HEK293 (cell line): ENCODE measurements around the gene TMEM45A.
A peak's percentile ranks its signal among the peaks of the same experiment; 100 is the strongest.
"Not testable (repeated sequence)": the region's sequence is repeated elsewhere in the genome, so short reads cannot be mapped to it uniquely, and the experiment has no call there.

Experiments
- CTCF ChIA-PET: fragments of 350-600 bp; formaldehyde crosslinking; extraction: SDS; loops from one replicate; lab custom pipeline; 2021; ENCODE audit warnings: antibody characterized with exemption; lab: Yijun Ruan, JAX
- POLR2A ChIA-PET: fragments of 300-600 bp; formaldehyde crosslinking; extraction: SDS; loops from one replicate; lab custom pipeline; 2020; ENCODE audit warnings: antibody characterized with exemption, inconsistent platforms; lab: Yijun Ruan, JAX
- H3K27ac ChIP-seq: fragments of 200-500 bp; sonication (Bioruptor generic); 2 replicates; pipeline ENCODE4 v1.5.1; 2014; ENCODE audit warnings: low read depth, low read length, control low read depth, inconsistent platforms; ENCODE audit errors: extremely low read depth
- H3K36me3 ChIP-seq, 2 experiments: fragments of 200-500 bp in 1 of 2; sonication (Bioruptor generic) in 1 of 2; 1 replicate in 1 of 2; 2 replicates in 1 of 2; pipeline ENCODE4 v1.5.1; 2014 to 2017; ENCODE audit warnings: inconsistent platforms in 2 of 2, low read length in 2 of 2; ENCODE audit not compliant: control insufficient read depth in 2 of 2, insufficient read depth in 1 of 2
- H3K4me1 ChIP-seq: fragments of 200-500 bp; sonication (Bioruptor generic); 2 replicates; pipeline ENCODE4 v1.5.1; 2014; ENCODE audit warnings: mild to moderate bottlenecking, low read length, inconsistent platforms; ENCODE audit not compliant: control insufficient read depth, insufficient read depth
- H3K4me3 ChIP-seq: 2 replicates; pipeline ENCODE4 v1.5.1; 2011; ENCODE audit warnings: low read depth, mild to moderate bottlenecking, control low read depth, low read length, moderate library complexity
- H3K9me3 ChIP-seq: fragments of 200-500 bp; sonication (Bioruptor generic); 2 replicates; pipeline ENCODE4 v1.5.1; 2014; ENCODE audit warnings: low read depth, low read length, inconsistent platforms; ENCODE audit not compliant: control insufficient read depth, insufficient read depth
- KLF16 ChIP-seq: fragments of 450-650 bp; formaldehyde crosslinking; IDR thresholded peaks from 2 replicates; pipeline ENCODE4 v1.5.1; 2017; ENCODE audit warnings: missing biosample characterization, missing genetic modification characterization
- ZBTB7A ChIP-seq: fragments of 450-650 bp; formaldehyde crosslinking; IDR thresholded peaks from 2 replicates; pipeline ENCODE4 v1.5.1; 2016; ENCODE audit warnings: low read depth, missing biosample characterization, missing genetic modification characterization
- ZNF146 ChIP-seq: fragments of 450-650 bp; formaldehyde crosslinking; IDR thresholded peaks from 2 replicates; pipeline ENCODE4 v1.5.1; 2016; ENCODE audit warnings: missing biosample characterization, missing genetic modification characterization
- ZNF175 ChIP-seq: fragments of 450-650 bp; formaldehyde crosslinking; IDR thresholded peaks from 2 replicates; pipeline ENCODE4 v1.5.1; 2016; ENCODE audit warnings: missing biosample characterization, missing genetic modification characterization
- ZNF211 ChIP-seq: fragments of 450-650 bp; formaldehyde crosslinking; IDR thresholded peaks from 2 replicates; pipeline ENCODE4 v1.5.1; 2016; ENCODE audit warnings: low read depth, missing biosample characterization, missing genetic modification characterization
- ZNF426 ChIP-seq: fragments of 450-650 bp; formaldehyde crosslinking; IDR thresholded peaks from 2 replicates; pipeline ENCODE4 v1.5.1; 2017; ENCODE audit warnings: missing biosample characterization, missing genetic modification characterization, mild to moderate bottlenecking, inconsistent platforms, moderate library complexity
- ZNF473 ChIP-seq: fragments of 450-650 bp; formaldehyde crosslinking; IDR thresholded peaks from 2 replicates; pipeline ENCODE4 v1.5.1; 2017; ENCODE audit warnings: missing biosample characterization, missing genetic modification characterization
- ZNF529 ChIP-seq: fragments of 450-650 bp; formaldehyde crosslinking; IDR thresholded peaks from 2 replicates; pipeline ENCODE4 v1.5.1; 2017; ENCODE audit warnings: missing genetic modification characterization, missing biosample characterization; ENCODE audit not compliant: insufficient replicate concordance
- ZNF600 ChIP-seq: fragments of 450-650 bp; formaldehyde crosslinking; IDR thresholded peaks from 2 replicates; pipeline ENCODE4 v1.5.1; 2016; ENCODE audit warnings: missing biosample characterization, missing genetic modification characterization
- ZNF624 ChIP-seq: fragments of 450-650 bp; formaldehyde crosslinking; IDR thresholded peaks from 2 replicates; pipeline ENCODE4 v1.5.1; 2017; ENCODE audit warnings: missing biosample characterization, missing genetic modification characterization
- ZNF654 ChIP-seq: fragments of 450-650 bp; formaldehyde crosslinking; IDR thresholded peaks from 2 replicates; pipeline ENCODE4 v1.5.1; 2016; ENCODE audit warnings: low read depth, missing biosample characterization, missing genetic modification characterization
- ZNF660 ChIP-seq: fragments of 450-650 bp; IDR thresholded peaks from 2 replicates; pipeline ENCODE4 v1.5.1; 2018; ENCODE audit warnings: missing biosample characterization, mild to moderate bottlenecking, missing genetic modification characterization
- ZNF76 ChIP-seq: fragments of 450-650 bp; formaldehyde crosslinking; IDR thresholded peaks from 2 replicates; pipeline ENCODE4; 2016; ENCODE audit warnings: low read depth, missing biosample characterization, missing genetic modification characterization, borderline replicate concordance
- ZSCAN23 ChIP-seq: fragments of 450-650 bp; formaldehyde crosslinking; IDR thresholded peaks from 2 replicates; pipeline ENCODE4 v1.5.1; 2016; ENCODE audit warnings: missing biosample characterization, missing genetic modification characterization
- TF ChIP-seq, protein P1 (sequence below): fragments of 450-650 bp; formaldehyde crosslinking; IDR thresholded peaks from 2 replicates; pipeline ENCODE4 v1.5.1; 2017; ENCODE audit warnings: missing biosample characterization, missing genetic modification characterization
- TF ChIP-seq, protein P2 (sequence below): fragments of 450-650 bp; formaldehyde crosslinking; IDR thresholded peaks from 2 replicates; pipeline ENCODE4 v1.5.1; 2016; ENCODE audit warnings: missing biosample characterization, missing genetic modification characterization
- TF ChIP-seq, protein P3 (sequence below): fragments of 450-650 bp; formaldehyde crosslinking; IDR thresholded peaks from 2 replicates; pipeline ENCODE4 v1.5.1; 2016; ENCODE audit warnings: missing biosample characterization, missing genetic modification characterization

The TMEM45A gene

DNA sequence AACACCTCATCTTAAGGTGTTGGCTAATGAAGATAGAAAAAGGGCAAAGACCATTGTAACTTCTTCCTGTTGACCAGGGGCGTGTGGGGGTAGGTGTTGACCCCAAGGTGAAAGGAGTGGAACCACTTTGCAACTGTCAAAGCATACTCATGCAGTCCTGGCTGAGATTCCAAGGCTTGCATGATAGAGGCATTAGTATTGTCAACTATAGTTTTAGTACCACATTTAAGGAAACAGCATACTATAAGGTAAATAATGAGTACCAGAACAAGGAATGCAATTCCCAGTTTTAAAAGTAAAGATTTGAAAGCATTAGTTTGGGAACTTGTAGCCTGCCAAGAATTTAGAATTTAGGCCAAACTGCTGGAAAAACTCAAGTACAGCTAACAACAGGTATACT lies 89.2 kb downstream of the TMEM45A start:
- Histone ChIP-seq H3K4me1 (no peaks in the 10 kb centered on the region), H3K9me3 (no peaks in the 10 kb centered on the region), H3K4me3 (no peak overlapping the region)
- ChIA-PET POLR2A (no interaction called here), CTCF (interaction anchor here (0.7 to 2.5 kb wide), 2 partner anchors 8 to 119 kb away, joined by 3 to 15 read pairs; no protein-coding TSS in a partner anchor)
- TF ChIP-seq ZNF211 (tag by site-specific recombination), result no peak
- TF ChIP-seq ZNF529 (tag by site-specific recombination), result no peak
- TF ChIP-seq, all 188 proteins: peak for 0
- Histone ChIP-seq H3K27ac (no peak overlapping the region), H3K36me3 (no peaks in the 10 kb centered on the region)

DNA sequence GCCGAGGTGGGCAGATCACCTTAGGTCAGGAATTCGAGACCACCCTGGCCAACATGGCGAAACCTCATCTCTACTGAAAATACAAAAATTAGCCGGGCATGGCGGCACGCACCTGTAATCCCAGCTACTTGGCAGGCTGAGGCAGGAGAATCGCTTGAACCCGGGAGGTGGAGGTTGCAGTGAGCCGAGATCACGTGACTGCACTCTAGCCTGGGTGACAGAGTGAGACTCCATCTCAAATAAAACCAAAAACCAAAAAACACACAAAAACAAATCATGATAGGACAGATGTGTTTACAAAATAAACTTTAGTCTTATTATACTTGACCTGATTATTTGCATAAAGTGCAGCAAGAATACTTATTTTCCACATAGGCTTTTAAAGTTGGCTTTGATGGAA lies 89.7 kb downstream of the TMEM45A start:
- CTCF ChIA-PET, result interaction anchor here (0.7 kb wide), 1 partner anchor 119 kb away, joined by 3 read pairs; no protein-coding TSS in a partner anchor
- POLR2A ChIA-PET, H3K4me3 ChIP-seq, H3K27ac ChIP-seq, H3K4me1 ChIP-seq, H3K36me3 ChIP-seq, H3K9me3 ChIP-seq: not testable (repeated sequence)

DNA sequence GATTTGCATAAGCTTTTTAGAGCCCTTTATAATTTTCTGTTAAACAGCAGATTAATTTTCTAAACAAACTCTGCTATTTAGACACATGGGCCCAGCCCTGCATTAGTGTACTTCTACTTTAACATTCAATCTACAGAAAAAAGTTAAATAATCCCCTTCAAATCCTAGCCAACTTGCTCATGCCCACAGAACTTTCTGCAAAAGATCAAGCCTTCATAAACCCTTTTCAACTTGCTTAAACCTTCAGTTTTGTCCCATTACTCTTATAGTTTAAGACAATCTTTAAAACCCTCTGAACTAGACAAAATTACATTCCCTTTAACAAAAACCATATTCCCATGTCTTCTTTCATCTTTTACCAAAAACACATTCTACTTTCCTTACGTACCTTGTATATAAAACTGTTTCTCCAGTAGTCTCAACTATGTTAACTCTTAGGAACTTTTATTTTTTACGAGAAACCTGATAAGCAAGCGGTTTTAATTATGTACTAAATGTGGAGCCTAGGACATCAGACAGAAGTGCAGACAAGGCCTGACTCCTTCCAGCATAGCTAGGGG lies 91.8 kb downstream of the TMEM45A start:
- TF ChIP-seq KLF16 (tag by site-specific recombination), result no peak
- TF ChIP-seq, protein P1, sequence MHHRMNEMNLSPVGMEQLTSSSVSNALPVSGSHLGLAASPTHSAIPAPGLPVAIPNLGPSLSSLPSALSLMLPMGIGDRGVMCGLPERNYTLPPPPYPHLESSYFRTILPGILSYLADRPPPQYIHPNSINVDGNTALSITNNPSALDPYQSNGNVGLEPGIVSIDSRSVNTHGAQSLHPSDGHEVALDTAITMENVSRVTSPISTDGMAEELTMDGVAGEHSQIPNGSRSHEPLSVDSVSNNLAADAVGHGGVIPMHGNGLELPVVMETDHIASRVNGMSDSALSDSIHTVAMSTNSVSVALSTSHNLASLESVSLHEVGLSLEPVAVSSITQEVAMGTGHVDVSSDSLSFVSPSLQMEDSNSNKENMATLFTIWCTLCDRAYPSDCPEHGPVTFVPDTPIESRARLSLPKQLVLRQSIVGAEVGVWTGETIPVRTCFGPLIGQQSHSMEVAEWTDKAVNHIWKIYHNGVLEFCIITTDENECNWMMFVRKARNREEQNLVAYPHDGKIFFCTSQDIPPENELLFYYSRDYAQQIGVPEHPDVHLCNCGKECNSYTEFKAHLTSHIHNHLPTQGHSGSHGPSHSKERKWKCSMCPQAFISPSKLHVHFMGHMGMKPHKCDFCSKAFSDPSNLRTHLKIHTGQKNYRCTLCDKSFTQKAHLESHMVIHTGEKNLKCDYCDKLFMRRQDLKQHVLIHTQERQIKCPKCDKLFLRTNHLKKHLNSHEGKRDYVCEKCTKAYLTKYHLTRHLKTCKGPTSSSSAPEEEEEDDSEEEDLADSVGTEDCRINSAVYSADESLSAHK, result 0 out of 2 replicates have a peak, but pooled peaks have one; percentile 14
- H3K27ac ChIP-seq, result no peak overlapping the region
- no peaks in the 10 kb centered on the region for H3K4me1 ChIP-seq
- H3K4me3 ChIP-seq, result no peak overlapping the region
- ChIA-PET CTCF (interaction anchor here (0.8 kb wide), 1 partner anchor 64 kb away, joined by 6 read pairs; no protein-coding TSS in a partner anchor), POLR2A (interaction anchor here (0.5 kb wide), 1 partner anchor 91 kb away, joined by 4 read pairs; no protein-coding TSS in a partner anchor)
- H3K9me3 ChIP-seq, result no peaks in the 10 kb centered on the region
- no peaks in the 10 kb centered on the region for H3K36me3 ChIP-seq

DNA sequence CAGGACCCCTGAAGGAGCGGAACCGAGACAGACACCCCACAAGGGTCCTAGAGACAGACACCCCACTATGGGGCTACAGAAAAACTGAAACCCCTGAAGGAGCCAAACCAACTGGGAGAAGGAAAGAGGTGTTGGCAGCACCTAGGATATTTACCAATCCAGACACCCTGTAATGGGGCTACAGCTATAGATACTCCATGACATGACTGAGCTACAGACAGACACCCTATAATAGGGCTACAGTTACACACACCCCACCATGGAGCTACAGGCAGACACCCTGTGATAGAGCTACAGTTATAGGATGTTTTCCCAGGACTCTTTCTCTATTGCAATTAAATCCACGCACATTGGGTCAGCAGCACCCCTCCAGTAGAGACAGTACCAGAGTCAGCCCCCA lies 94.4 kb downstream of the TMEM45A start:
- ChIA-PET CTCF (interaction anchor here (1.2 kb wide), 1 partner anchor 124 kb away, joined by 3 read pairs; no protein-coding TSS in a partner anchor), POLR2A (no interaction called here)
- Histone ChIP-seq H3K9me3 (no peaks in the 10 kb centered on the region), H3K27ac (no peak overlapping the region), H3K4me3 (no peak overlapping the region), H3K4me1 (no peaks in the 10 kb centered on the region), H3K36me3 (no peaks in the 10 kb centered on the region)
- TF ChIP-seq ZNF473 (tag by site-specific recombination) (no peak), ZNF146 (tag by site-specific recombination) (no peak), ZNF660 (tag by site-specific recombination) (no peak)

DNA sequence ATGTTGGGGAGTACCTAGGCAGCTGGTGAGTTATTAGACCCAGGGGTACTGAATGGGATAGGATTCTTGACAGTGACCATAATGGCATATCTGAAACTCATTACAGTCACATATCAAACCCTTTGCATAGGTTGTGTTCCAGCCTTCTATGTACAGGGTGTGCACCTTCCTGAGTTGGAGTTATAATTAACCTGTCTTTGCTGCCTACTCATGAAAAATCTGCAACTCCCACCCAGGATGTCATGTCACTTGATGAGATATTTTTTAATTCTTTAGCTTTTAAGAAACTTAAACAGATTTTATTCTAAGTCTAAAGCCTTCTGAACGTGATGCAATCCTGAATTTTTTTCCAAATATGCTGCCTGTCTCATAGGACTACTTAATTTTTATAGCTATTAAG lies 95.8 kb downstream of the TMEM45A start:
- TF ChIP-seq ZNF76 (tag by site-specific recombination) (no peak), KLF16 (tag by site-specific recombination) (no peak), ZNF175 (tag by site-specific recombination) (no peak), ZNF211 (tag by site-specific recombination) (no peak), ZNF600 (no peak), ZNF426 (no peak), ZBTB7A (no peak), ZNF654 (tag by site-specific recombination) (no peak), ZSCAN23 (tag by site-specific recombination) (no peak), ZNF624 (tag by site-specific recombination) (no peak)
- TF ChIP-seq, protein P2, sequence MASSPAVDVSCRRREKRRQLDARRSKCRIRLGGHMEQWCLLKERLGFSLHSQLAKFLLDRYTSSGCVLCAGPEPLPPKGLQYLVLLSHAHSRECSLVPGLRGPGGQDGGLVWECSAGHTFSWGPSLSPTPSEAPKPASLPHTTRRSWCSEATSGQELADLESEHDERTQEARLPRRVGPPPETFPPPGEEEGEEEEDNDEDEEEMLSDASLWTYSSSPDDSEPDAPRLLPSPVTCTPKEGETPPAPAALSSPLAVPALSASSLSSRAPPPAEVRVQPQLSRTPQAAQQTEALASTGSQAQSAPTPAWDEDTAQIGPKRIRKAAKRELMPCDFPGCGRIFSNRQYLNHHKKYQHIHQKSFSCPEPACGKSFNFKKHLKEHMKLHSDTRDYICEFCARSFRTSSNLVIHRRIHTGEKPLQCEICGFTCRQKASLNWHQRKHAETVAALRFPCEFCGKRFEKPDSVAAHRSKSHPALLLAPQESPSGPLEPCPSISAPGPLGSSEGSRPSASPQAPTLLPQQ (tag by site-specific recombination), result no peak
- TF ChIP-seq, protein P3, sequence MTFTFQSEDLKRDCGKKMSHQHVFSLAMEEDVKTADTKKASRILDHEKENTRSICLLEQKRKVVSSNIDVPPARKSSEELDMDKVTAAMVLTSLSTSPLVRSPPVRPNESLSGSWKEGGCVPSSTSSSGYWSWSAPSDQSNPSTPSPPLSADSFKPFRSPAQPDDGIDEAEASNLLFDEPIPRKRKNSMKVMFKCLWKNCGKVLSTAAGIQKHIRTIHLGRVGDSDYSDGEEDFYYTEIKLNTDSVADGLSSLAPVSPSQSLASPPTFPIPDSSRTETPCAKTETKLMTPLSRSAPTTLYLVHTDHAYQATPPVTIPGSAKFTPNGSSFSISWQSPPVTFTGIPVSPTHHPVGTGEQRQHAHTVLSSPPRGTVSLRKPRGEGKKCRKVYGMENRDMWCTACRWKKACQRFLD (tag by site-specific recombination), result no peak
- Histone ChIP-seq H3K36me3 (no peaks in the 10 kb centered on the region), H3K4me1 (no peaks in the 10 kb centered on the region), H3K27ac (no peak overlapping the region), H3K9me3 (no peaks in the 10 kb centered on the region), H3K4me3 (no peak overlapping the region)
- CTCF ChIA-PET, result interaction anchor here (6.5 kb wide), 1 partner anchor 126 kb away, joined by 107 read pairs; no protein-coding TSS in a partner anchor
- POLR2A ChIA-PET, result no interaction called here
